NB4 (cell line): ENCODE data around the gene BHMT2.

Experiments
- MYC ChIP-seq: IDR thresholded peaks from 2 replicates; pipeline ENCODE4 v1.6.1; 2011; ENCODE audit warnings: low read depth, low read length
- POLR2A ChIP-seq: IDR thresholded peaks from 2 replicates; pipeline ENCODE4 v1.6.1; 2011; ENCODE audit warnings: mild to moderate bottlenecking; ENCODE audit not compliant: insufficient read length; ENCODE audit errors: extremely low read depth
- TF ChIP-seq, protein P1 (sequence below): IDR thresholded peaks from one replicate; pipeline ENCODE4 v1.5.1; 2012; ENCODE audit warnings: low read depth, low read length
- TF ChIP-seq, protein P2 (sequence below): IDR thresholded peaks from 2 replicates; pipeline ENCODE4 v1.6.1; 2011; ENCODE audit warnings: low read depth, low read length

DNA sequence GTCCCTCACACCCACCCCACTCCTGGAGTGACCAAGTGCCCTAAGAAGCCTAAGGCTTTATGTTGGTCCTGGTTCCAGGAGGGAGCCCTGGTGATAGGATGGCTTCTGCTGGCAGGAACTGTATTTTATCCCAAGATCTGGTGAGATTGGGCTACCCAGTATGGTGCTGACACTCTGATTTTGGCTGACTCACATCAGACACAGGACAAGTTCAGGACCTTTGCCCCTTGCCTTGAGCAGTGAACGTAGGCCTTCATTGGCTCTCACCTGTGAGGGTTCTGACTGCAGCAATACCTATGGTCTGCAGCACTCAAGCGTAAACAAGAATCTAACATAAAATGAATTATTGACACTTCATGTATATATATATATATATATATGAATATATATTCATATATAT lies 67.1 kb downstream of the BHMT2 start:
- TF ChIP-seq, protein P1, sequence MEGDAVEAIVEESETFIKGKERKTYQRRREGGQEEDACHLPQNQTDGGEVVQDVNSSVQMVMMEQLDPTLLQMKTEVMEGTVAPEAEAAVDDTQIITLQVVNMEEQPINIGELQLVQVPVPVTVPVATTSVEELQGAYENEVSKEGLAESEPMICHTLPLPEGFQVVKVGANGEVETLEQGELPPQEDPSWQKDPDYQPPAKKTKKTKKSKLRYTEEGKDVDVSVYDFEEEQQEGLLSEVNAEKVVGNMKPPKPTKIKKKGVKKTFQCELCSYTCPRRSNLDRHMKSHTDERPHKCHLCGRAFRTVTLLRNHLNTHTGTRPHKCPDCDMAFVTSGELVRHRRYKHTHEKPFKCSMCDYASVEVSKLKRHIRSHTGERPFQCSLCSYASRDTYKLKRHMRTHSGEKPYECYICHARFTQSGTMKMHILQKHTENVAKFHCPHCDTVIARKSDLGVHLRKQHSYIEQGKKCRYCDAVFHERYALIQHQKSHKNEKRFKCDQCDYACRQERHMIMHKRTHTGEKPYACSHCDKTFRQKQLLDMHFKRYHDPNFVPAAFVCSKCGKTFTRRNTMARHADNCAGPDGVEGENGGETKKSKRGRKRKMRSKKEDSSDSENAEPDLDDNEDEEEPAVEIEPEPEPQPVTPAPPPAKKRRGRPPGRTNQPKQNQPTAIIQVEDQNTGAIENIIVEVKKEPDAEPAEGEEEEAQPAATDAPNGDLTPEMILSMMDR, result no peak
- TF ChIP-seq POLR2A (no peak), MYC (no peak)
- TF ChIP-seq, protein P2, sequence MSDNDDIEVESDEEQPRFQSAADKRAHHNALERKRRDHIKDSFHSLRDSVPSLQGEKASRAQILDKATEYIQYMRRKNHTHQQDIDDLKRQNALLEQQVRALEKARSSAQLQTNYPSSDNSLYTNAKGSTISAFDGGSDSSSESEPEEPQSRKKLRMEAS, result no peak
